A549 (cell line): ENCODE data around the gene SH2D2A.

ENCODE experiments used
- CEBPB ChIP-seq, 2 experiments: fragments of >200 bp in 1 of 2; sonication (Bioruptor Twin) in 1 of 2; formaldehyde crosslinking in 1 of 2; IDR thresholded peaks; 2 replicates each; pipeline ENCODE4 v1.6.1; 2012 to 2016
- CHD4 ChIP-seq: fragments of 200-600 bp; sonication (generic); IDR thresholded peaks from 2 replicates; pipeline ENCODE4 v1.6.1; 2016; ENCODE audit warnings: antibody characterized with exemption, mild to moderate bottlenecking, borderline replicate concordance
- ESRRA ChIP-seq: fragments of 150-350 bp; IDR thresholded peaks from 2 replicates; pipeline ENCODE4 v1.6.1; 2014; ENCODE audit warnings: mild to moderate bottlenecking, low read length, borderline replicate concordance
- MAFK ChIP-seq: fragments of 450-650 bp; IDR thresholded peaks from 2 replicates; pipeline ENCODE4 v1.6.1; 2014; ENCODE audit not compliant: partially characterized antibody
- MYC ChIP-seq: IDR thresholded peaks from 2 replicates; pipeline ENCODE4 v1.6.1; 2012; ENCODE audit warnings: mild to moderate bottlenecking, inconsistent platforms, low read length, improper control_type of control experiment, borderline replicate concordance
- SMC3 ChIP-seq: fragments of >200 bp; sonication (Bioruptor Twin); formaldehyde crosslinking; IDR thresholded peaks from 3 replicates; pipeline ENCODE4 v1.6.1; 2018; ENCODE audit warnings: inconsistent platforms
- TF ChIP-seq, protein P1 (sequence below): fragments of >200 bp; sonication (Bioruptor Twin); formaldehyde crosslinking; IDR thresholded peaks from 3 replicates; pipeline ENCODE4 v1.5.1; 2016
- TF ChIP-seq, protein P2 (sequence below): IDR thresholded peaks from 2 replicates; pipeline ENCODE4 v1.6.1; 2012

DNA sequence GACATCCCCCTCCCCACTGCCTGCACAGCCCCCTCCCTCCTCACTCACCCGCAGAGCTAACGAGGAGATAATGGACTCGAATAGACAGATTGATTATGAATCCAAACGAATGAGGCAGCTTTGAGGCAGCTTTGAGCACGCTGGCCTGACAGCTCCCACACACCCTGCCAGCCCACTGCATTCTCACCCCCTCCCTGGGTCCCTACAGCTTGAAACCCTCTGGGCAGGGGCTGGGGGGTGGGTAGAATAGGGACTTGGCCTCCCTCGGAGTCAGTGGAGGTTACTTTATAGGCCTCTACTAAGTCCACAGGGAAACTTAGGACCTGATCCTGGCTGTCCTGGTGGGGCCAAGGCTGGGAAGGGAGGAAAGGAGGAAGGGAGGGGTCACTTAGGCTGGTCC is 45.9 kb upstream of the SH2D2A start:
- TF ChIP-seq SMC3 (no peak), CHD4 (no peak), MAFK (no peak), ESRRA (no peak), MYC (no peak), CEBPB (IDR thresholded peaks at IDR 0.05) (no peak)
- TF ChIP-seq, protein P1, sequence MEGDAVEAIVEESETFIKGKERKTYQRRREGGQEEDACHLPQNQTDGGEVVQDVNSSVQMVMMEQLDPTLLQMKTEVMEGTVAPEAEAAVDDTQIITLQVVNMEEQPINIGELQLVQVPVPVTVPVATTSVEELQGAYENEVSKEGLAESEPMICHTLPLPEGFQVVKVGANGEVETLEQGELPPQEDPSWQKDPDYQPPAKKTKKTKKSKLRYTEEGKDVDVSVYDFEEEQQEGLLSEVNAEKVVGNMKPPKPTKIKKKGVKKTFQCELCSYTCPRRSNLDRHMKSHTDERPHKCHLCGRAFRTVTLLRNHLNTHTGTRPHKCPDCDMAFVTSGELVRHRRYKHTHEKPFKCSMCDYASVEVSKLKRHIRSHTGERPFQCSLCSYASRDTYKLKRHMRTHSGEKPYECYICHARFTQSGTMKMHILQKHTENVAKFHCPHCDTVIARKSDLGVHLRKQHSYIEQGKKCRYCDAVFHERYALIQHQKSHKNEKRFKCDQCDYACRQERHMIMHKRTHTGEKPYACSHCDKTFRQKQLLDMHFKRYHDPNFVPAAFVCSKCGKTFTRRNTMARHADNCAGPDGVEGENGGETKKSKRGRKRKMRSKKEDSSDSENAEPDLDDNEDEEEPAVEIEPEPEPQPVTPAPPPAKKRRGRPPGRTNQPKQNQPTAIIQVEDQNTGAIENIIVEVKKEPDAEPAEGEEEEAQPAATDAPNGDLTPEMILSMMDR: no peak
- TF ChIP-seq, protein P2, sequence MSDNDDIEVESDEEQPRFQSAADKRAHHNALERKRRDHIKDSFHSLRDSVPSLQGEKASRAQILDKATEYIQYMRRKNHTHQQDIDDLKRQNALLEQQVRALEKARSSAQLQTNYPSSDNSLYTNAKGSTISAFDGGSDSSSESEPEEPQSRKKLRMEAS: no peak
